DOHH2 (cell line): ENCODE results near the gene CCDC85C.

Source experiments
- EZH2phosphoT487 ChIP-seq: fragments of 200-600 bp; sonication (generic); IDR thresholded peaks from 2 replicates; pipeline ENCODE4 v1.6.1; 2017; ENCODE audit warnings: borderline replicate concordance, mild to moderate bottlenecking, antibody characterized with exemption, low read length, moderate library complexity, mixed read lengths
- TF ChIP-seq, protein P1 (sequence below): fragments of 200-600 bp; sonication (generic); IDR thresholded peaks from one replicate; pipeline ENCODE4 v1.5.1; 2014; ENCODE audit warnings: antibody characterized with exemption, mild to moderate bottlenecking, low read depth, low read length; ENCODE audit not compliant: poor library complexity, severe bottlenecking

DNA sequence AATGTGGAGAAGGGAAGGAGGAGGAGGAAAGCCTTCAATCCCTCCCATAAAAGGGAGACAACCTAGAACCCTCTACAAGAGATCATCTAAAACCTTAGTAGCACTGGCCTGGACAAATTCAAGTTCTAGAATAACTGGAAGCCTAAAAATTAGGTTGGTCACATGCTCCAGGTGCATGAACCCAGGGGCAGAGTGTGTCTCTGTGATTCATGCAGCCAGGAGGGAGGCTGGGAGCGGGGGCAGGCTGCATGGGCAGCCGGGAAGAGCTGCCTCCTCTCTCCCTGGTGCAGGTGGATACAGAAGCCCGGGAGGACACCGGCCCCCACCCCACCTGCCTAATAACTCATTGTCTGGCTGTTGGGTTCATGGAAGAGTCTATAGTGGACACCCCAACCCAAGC lies 38.6 kb downstream of the CCDC85C start:
- TF ChIP-seq, protein P1, sequence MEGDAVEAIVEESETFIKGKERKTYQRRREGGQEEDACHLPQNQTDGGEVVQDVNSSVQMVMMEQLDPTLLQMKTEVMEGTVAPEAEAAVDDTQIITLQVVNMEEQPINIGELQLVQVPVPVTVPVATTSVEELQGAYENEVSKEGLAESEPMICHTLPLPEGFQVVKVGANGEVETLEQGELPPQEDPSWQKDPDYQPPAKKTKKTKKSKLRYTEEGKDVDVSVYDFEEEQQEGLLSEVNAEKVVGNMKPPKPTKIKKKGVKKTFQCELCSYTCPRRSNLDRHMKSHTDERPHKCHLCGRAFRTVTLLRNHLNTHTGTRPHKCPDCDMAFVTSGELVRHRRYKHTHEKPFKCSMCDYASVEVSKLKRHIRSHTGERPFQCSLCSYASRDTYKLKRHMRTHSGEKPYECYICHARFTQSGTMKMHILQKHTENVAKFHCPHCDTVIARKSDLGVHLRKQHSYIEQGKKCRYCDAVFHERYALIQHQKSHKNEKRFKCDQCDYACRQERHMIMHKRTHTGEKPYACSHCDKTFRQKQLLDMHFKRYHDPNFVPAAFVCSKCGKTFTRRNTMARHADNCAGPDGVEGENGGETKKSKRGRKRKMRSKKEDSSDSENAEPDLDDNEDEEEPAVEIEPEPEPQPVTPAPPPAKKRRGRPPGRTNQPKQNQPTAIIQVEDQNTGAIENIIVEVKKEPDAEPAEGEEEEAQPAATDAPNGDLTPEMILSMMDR: no peak
- TF ChIP-seq EZH2phosphoT487: no peak
